ENCODE measurements around the gene SCUBE3.

SCUBE3 gene

GRCh38 chr6:35282472-35282871 is 68.7 kb downstream of the SCUBE3 start:
- DNase-seq (ENCODE audit: extremely low spot score), result no peak
- POLR2A ChIA-PET, result no interaction called here
- no peak for TF ChIP-seq CTCF (IDR thresholded peaks at IDR 0.05; ENCODE audit: control extremely low read depth, extremely low read depth, low read depth, missing control alignments)
- CTCF ChIA-PET, result interaction anchor here (2.7 to 4.8 kb wide), 2 partner anchors 10 to 14 kb away, joined by 9 to 20 read pairs; partner anchors contain the start of gene DEF6

- ChIA-PET CTCF (interaction anchor here (1.1 to 4.8 kb wide), 4 partner anchors 9 to 453 kb away, joined by 3 to 20 read pairs (median 6); partner anchors contain the start of gene DEF6), POLR2A (no interaction called here)
- no peak for DNase-seq (ENCODE audit: extremely low spot score)
- no peak for TF ChIP-seq CTCF (IDR thresholded peaks at IDR 0.05; ENCODE audit: control extremely low read depth, extremely low read depth, low read depth, missing control alignments)
These were observed 69.6 kb downstream of the SCUBE3 start for GRCh38 chr6:35283361-35283760.

- DNase-seq (ENCODE audit: extremely low spot score), result no peak
- TF ChIP-seq CTCF (IDR thresholded peaks at IDR 0.05; ENCODE audit: control extremely low read depth, extremely low read depth, low read depth, missing control alignments), result no peak
- CTCF ChIA-PET, result interaction anchor here (0.8 to 4.7 kb wide), 5 partner anchors 9 to 114 kb away, joined by 3 to 45 read pairs (median 3); partner anchors contain the start of gene DEF6
- POLR2A ChIA-PET, result interaction anchor here (0.7 kb wide), 1 partner anchor 15 kb away, joined by 3 read pairs; no protein-coding TSS in a partner anchor
These were observed 74.1 kb downstream of the SCUBE3 start for GRCh38 chr6:35287671-35288396.

GRCh38 chr6:35288834-35289233 is 75.1 kb downstream of the SCUBE3 start:
- ChIA-PET POLR2A (no interaction called here), CTCF (interaction anchor here (0.9 to 13.4 kb wide), 8 partner anchors 8 to 179 kb away, joined by 3 to 198 read pairs (median 4); partner anchors contain the start of genes DEF6 and RPL10A)
- no peak for DNase-seq (ENCODE audit: extremely low spot score)
- TF ChIP-seq CTCF (IDR thresholded peaks at IDR 0.05; ENCODE audit: control extremely low read depth, extremely low read depth, low read depth, missing control alignments), result no peak

GRCh38 chr6:35291491-35291890 is 77.7 kb downstream of the SCUBE3 start:
- TF ChIP-seq CTCF (IDR thresholded peaks at IDR 0.05; ENCODE audit: control extremely low read depth, extremely low read depth, low read depth, missing control alignments), result no peak
- POLR2A ChIA-PET, result no interaction called here
- CTCF ChIA-PET, result interaction anchor here (0.8 to 13.4 kb wide), 3 partner anchors 8 to 51 kb away, joined by 3 to 198 read pairs (median 20); partner anchors contain the start of gene PPARD

GRCh38 chr6:35292494-35292893 is 78.7 kb downstream of the SCUBE3 start:
- no peak for DNase-seq (ENCODE audit: extremely low spot score)
- ChIA-PET CTCF (interaction anchor here (0.8 to 13.4 kb wide), 7 partner anchors 9 to 445 kb away, joined by 3 to 198 read pairs (median 6); partner anchors contain the start of genes ARMC12 and FANCE), POLR2A (no interaction called here)
- no peak for TF ChIP-seq CTCF (IDR thresholded peaks at IDR 0.05; ENCODE audit: control extremely low read depth, extremely low read depth, low read depth, missing control alignments)

More at GRCh38 chr6:35291491-35291890, 77.7 kb downstream of the SCUBE3 start:
- no peak for DNase-seq (ENCODE audit: extremely low spot score)

Data from GM10248 (cell line).